Stimulated activated CD8-positive, alpha-beta memory T cell treated with anti-CD3 and anti-CD28 coated beads, Interleukin-4, amount 100 ng/mL, for 4 hours (primary cell): ENCODE results near the gene RAPGEF1.

Experiments
- DNase-seq, 2 donors: peaks; one replicate each; pipeline ENCODE4 v3.0.0-alpha.2; 2020; ENCODE audit warnings: low read depth in 2 of 2, low spot score in 1 of 2

Gene RAPGEF1

GRCh38 chr9:131625790-131626670 is 113.8 kb downstream of the RAPGEF1 start:
- DNase-seq = no peak

- no peak for DNase-seq
Measured at GRCh38 chr9:131625508-131625787, 114.4 kb downstream of the RAPGEF1 start.

GRCh38 chr9:131624636-131625507 is 115.0 kb downstream of the RAPGEF1 start:
- no peak for DNase-seq

- DNase-seq = no peak
Measured at GRCh38 chr9:131623655-131624330, 116.1 kb downstream of the RAPGEF1 start.

GRCh38 chr9:131622523-131622922 is 117.4 kb downstream of the RAPGEF1 start:
- no peak for DNase-seq

GRCh38 chr9:131621551-131622358 is 118.1 kb downstream of the RAPGEF1 start:
- no peak for DNase-seq

GRCh38 chr9:131620764-131621520 is 118.9 kb downstream of the RAPGEF1 start:
- DNase-seq = no peak

GRCh38 chr9:131619680-131620079 is 120.2 kb downstream of the RAPGEF1 start:
- DNase-seq = no peak

GRCh38 chr9:131618785-131619184 is 121.1 kb downstream of the RAPGEF1 start:
- no peak for DNase-seq

GRCh38 chr9:131618071-131618479 is 121.8 kb downstream of the RAPGEF1 start:
- DNase-seq = no peak

GRCh38 chr9:131617611-131618010 is 122.3 kb downstream of the RAPGEF1 start:
- DNase-seq = no peak

- no peak for DNase-seq
Measured at GRCh38 chr9:131616983-131617604, 122.8 kb downstream of the RAPGEF1 start.

GRCh38 chr9:131614340-131614915 is 125.4 kb downstream of the RAPGEF1 start:
- no peak for DNase-seq

GRCh38 chr9:131613921-131614320 is 126.0 kb downstream of the RAPGEF1 start:
- no peak for DNase-seq

GRCh38 chr9:131612851-131613250 is 127.0 kb downstream of the RAPGEF1 start:
- DNase-seq = no peak

- no peak for DNase-seq
Measured at GRCh38 chr9:131611586-131612315, 128.1 kb downstream of the RAPGEF1 start.

GRCh38 chr9:131610231-131610761 is 129.6 kb downstream of the RAPGEF1 start:
- DNase-seq = no peak

- no peak for DNase-seq
Measured at GRCh38 chr9:131609099-131609830, 130.6 kb downstream of the RAPGEF1 start.
